ENCODE measurements around the gene RFX7.
"Not testable (repeated sequence)": the region's sequence is repeated elsewhere in the genome, so short reads cannot be mapped to it uniquely, and the experiment has no call there.

RFX7 gene

DNA sequence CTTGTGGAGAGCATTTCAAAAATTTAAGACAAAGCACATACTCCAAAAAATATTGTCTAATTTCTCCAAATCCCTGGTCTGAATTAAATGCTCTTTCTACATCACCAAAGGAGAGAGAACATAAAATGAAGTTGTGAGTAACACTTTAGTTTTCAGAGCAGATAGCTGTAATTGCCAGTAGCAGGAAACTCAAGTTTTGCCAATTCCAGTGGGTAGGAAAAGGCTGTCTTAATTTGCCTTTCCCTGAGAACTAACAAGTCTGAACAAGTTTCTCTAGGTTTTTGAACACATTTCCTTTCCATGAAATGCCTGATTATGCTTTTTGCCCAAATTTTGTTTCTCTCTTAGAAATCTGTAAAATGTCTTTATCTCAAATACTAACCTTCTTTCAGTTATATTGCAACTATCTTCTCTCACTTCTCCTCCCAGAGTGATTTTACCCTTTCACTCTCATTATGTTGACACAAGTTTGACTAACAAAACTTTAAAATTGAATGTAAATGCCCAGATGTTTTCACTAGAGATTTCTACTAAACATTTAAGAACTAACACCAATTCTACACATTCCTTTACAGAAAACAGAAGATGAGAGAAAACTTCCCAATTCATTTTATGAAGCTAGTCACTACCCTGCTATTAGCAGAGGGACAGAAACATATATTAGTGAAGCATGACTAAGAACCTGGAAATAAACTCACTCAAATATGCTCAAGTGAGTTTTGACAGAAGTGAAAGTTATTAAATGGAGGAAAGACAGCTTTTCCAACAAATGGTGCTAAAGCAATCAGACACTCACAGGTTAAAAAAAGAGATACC lies 38.4 kb downstream of the RFX7 start:
- no peak for DNase-seq (ENCODE audit: low read depth)

DNA sequence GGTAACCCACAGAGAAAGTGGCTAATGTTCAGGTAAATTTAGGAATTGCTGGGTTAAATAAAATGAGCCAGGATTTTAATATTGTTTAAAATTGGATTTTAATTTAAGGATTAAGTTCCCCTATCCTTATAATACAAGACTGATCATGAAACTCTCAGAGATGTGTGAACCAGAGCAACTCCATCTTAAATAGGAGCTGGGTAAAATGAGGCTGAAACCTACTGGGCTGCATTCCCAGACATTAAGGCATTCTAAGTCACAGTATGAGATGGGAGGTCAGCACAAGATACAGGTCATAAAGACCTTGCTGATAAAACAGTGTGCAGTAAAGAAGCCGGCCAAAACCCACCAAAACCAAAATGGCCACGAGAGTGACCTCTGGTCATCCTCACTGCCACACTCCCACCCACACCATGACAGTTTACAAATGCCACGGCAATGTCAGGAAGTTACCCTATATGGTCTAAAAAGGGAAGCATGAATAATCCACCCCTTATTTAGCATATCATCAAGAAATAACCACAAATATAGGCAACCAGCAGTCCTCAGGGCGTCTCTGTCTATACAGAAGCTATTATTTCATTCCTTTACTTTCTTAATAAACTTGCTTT lies 40.3 kb downstream of the RFX7 start:
- DNase-seq (ENCODE audit: low read depth): not testable (repeated sequence)

DNA sequence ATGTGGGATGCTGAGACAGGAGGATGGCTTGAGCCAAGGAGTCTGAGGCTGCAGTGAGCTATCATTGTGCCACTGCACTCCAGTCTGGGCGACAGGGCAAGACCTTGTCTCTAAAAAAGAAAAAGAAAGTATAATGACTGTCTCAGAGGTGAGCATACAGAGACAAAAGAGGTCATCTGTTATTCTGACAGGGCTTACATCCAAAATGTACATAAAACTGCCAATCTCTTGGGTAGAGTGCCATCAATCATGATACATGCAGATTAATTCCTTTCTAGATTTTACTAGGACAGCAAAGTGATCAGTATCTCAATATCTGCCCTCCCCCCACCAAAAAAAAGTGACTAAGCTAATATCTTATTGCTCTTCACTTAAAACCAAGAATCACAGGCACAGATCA lies 41.0 kb downstream of the RFX7 start:
- no peak for DNase-seq (ENCODE audit: low read depth)

DNA sequence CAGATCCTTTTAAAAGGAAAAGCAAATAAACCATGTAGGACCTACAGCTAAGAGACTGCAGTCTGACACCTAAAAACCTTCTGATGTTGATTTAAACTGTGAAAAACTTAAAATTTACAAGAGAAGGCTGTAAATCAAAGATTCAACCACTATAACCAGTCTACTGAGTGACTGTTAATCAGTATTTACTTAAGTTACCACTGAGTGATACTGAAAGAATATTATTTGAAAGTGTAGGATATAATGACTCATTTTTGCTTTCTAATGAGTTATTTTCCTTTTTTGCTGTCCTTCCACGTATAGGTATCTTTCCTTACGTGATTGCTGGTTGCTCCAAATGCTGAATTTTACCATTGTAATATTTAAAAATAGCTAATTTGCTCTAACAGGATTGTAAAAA lies 44.6 kb downstream of the RFX7 start:
- DNase-seq (ENCODE audit: low read depth): no peak

DNA sequence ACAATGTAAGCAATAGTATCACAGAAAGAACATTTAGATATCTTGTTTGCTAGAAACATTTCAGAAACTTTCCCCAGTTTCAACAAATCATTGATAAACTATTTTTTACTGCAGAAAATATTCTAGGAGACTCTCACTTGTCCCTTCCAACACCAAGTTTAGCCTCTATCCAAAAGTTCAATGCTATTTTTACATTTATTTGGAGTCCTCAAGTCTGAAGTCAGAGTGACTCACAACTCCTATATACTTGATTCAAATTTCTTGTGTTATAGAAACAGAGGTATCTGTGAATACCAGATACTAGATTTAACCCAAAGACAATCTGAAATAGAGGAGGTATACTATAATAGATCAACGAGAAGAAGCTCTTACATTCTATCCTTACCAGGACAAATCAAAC lies 49.6 kb downstream of the RFX7 start:
- no peak for DNase-seq (ENCODE audit: low read depth)

DNA sequence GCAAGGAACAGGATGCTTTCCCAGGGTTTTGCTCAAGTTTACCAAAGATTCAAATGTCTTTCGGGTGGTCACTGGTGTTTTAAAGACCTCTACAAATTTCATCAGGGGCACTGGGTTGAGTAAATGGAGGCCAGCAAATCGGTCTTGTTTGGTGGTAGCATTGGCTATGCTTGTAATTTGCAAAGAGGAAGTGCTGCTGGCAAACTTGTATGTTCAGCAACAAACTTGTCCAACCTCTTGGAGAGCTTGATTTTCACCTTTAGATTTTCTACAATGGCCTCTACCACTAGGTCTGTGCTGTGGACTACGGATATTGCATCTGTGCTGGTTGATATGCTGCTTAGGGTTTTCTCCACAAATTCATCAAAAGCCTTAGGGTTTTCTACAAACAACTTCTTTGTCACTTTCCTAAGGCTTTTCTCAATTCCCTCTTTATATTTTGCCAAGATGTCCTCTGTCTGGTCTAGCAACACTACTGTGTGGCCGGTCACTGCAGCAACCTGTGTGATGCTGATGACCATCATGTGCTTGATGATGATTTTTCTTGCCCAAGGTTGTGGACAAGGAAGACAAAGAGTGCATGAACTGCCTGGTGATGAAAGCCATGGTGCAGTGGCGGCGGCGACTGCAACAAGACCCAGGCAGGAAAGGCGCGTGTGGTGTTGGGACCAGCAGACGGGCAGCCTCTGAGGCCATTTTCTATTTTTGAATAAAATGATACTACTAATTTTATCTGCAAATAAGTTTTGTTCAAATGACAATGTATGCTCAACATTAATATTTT lies 50.8 kb downstream of the RFX7 start:
- DNase-seq (ENCODE audit: low read depth): no peak

DNA sequence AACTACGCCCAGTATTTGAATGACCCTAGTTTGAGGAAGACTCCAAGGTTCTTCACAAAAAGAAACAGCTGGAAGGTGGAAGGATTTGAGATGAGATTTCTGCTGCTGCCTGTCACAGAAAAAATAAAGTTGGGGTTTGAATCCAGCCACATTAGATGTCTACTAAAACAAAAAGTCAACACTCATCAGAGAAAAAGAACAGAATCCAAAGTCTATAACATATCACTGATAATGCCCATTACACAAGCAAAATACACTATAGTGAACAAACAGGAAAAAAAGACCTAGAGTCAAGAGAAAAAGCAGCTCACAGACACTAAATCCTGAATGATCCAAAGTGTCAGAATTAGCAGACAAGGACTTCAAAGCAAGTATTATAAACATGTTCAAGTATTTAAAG lies 56.0 kb downstream of the RFX7 start:
- DNase-seq (ENCODE audit: low read depth): no peak

DNA sequence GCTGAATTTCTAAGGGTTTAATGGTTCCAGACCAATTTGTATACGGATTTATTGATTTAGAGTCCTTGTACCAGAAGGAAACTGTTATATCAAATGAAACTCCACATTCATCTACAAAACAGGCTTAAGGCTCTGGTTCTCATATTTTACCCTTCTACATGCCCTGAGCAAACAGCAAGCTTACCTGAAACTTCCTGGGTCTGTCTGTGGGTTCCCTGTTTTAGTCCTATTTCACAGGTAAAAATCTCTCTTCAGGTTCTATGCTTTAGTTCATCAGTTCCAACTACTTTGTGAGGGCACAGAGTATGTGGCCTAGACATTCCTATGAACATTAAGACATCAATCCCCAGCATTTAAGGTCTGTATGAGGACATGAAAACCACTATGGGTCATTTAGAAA lies 57.7 kb downstream of the RFX7 start:
- no peak for DNase-seq (ENCODE audit: low read depth)

DNA sequence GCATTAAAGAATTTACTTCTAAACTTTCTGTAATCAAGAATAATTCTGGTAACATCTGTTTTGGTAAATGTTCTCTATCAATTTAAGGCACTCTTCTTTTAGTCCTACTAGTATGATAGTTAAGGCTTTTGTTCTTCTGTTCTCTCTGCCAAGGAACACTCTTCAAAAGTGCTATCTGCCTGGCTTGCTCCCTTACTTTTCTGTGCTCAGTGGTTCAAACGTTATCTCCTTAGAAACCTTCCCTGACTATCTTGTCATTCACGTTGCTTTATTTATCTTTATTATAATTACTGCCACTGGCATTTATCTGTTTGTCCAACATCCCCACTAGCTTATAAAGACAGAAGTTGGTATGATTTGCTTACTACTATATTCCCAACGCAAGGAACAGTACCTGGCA lies 59.2 kb downstream of the RFX7 start:
- no peak for DNase-seq (ENCODE audit: low read depth)

DNA sequence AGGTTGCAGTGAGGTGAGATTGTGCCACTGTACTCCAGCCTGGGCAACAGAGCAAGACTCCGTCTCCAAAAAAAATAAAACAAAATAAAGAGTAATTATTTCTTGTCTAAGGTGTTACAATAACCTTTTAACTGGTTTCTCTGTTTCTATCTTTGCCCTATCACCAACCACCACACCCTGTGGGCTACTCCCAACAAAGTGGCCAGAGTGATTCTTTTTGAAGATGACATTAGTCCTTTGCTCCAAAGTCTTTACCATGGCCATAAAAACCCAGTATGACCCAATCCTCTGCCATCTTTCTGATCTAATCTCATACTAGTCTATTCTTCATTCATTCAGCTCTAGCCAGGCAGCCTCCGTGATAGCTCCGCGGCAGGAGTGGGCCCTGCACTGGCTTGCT lies 62.8 kb downstream of the RFX7 start:
- no peak for DNase-seq (ENCODE audit: low read depth)

DNA sequence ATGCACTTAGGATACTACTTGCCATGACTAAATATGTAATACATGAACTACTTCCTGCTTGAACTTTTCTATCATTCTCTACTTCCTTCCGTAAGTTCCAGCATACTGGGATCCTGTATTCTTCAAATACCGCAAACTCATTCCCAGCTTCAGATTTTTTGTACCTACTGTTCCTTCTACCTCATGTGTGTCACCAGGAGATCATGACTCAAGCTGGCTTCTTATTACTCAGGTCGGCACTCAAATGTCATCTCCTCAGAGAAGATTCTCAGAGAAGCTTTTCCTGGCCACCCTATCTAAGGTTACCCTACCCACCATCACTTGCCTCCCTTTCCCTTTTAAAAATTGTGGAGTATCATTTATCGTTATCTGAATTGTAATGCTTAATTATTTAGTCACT lies 66.7 kb downstream of the RFX7 start:
- DNase-seq (ENCODE audit: low read depth): no peak

DNA sequence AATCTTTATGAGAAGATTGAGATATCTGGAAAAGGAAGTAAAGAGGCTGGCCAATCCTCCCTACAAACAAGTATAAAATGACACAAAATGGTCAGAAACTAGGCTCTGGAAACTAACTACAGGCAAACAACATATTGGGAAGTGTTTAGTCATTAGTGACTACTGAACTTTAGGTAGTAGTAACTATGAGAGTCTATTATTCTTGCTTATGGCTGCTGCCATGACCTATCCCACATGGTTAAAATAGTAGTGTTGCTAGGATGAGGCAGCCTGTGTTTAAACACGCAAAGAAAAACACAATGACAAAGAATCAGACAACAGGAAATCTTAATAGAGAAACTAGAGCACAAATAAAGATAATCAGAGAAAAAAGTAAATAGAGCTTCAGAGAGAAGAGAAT lies 67.9 kb downstream of the RFX7 start:
- DNase-seq (ENCODE audit: low read depth): no peak

DNA sequence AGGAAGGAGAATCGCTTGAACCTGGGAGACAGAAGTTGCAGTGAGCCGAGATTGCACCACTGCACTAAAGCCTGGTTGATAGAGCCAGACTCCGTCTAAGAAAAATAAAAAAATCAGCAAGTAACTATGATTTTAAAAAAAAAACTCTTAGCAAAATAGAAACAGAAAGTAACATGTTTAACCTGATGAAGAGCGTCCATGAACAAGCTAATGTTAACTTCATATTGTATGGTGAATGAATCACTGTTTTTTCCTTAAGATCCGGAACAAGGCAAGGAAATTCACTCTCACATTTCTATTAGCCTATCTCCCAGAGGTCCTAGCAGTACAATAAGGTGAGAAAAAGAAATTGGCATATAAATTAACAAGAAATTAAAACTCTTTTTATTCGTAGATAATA lies 69.0 kb downstream of the RFX7 start:
- DNase-seq (ENCODE audit: low read depth): no peak

DNA sequence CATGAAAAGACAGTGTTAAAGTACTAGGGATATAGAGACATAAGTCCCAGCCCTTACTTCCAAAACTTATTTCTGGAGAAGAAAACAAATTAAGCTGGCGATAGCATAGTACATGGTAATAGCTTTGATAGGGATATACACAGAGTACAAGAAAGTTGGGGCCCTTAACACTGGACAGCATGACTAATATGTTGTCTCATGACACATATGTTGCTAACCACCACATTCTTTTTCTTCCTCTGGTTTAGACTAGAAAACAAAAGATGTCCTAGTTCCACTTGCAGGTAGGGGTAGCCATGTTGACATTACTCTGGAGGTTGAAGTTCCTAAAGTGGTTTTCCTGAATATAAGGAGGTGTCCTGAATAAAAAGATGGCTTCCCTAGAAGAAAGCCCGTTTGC lies 75.3 kb downstream of the RFX7 start:
- no peak for DNase-seq (ENCODE audit: low read depth)

DNA sequence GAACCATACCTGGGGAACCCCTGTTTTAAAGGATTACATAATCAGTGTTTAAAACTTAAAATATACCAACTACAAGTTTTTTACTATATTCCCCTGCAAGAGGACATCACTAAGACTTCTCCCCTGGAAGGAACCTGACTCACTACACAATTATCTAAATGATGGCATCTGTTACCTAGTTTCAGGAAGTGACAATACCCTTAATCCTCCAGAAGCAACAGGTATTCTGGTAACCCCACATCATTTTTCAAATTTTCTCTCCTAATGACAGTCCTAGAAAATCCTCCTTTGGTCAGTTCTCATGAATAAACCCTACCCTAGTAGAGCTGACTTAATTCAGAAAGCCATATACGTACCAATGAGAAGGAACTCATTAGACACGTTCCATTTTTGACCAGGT lies 78.4 kb downstream of the RFX7 start:
- DNase-seq (ENCODE audit: low read depth): no peak

DNA sequence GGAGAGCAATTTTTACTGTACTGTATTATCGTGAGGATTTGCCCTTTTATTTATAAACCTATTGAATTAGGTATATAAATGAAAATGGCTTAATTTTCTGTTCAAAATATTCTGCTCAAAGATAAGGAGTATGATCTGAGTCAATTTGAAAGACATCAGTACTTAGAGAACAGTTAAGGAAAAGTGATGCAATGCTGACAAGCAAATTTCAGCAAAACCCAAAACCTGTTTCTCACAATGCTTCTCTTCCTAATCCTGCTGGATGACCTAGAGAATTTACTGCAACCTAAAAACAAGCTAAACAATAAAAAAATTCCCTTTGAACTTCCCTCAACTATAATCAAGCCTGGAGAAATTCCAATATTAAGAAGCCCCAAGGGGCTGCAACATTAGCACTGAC lies 82.7 kb downstream of the RFX7 start:
- no peak for DNase-seq (ENCODE audit: low read depth)

DNA sequence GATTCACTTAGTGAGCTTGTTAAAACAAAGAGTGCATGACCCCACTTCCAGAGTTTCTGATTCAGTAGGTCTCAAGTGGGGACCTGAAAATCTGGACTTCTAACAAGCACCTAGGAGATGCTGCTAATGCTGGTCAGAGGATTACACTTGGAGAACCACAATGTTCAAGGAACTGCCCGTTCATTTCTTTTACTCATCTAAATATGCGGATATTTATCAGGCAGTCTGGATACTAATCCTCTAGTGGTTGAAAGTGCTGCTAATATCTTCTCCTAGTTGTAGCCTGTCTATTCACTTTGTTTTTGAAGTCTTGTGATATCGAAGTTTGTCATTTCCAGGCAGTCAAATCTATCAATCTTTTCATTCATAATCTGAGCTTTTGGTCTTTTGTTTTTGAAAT lies 86.8 kb downstream of the RFX7 start:
- DNase-seq (ENCODE audit: low read depth): no peak

DNA sequence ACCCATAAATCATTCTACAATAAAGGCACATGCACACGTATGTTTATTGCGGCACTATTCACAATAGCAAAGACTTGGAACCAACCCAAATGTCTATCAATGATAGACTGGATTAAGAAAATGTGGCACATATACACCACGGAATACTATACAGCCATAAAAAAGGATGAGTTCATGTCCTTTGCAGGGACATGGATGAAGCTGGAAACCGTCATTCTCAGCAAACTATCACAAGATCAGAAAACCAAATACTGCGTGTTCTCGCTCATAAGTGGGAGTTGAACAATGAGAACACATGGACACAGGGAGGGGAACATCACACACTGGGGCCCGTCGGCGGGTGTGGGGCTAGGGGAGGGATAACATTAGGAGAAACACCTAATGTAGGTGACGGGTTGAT lies 88.4 kb downstream of the RFX7 start:
- DNase-seq (ENCODE audit: low read depth): not testable (repeated sequence)

DNA sequence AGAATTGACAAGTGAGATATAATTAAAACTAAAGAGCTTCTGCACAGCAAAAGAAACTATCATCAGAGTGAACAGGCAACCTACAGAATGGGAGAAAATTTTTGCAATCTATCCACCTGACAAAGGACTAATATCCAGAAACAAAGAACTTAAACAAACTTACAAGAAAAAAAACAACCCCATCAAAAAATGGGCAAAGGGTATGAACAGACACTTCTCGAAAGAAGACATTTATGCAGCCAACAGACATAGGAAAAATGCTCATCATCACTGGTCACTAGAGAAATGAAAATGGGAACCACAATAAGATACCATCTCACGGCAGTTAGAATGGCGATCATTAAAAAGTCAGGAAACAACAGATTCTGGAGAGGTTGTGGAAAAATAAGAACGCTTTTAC lies 88.9 kb downstream of the RFX7 start:
- DNase-seq (ENCODE audit: low read depth): not testable (repeated sequence)

DNA sequence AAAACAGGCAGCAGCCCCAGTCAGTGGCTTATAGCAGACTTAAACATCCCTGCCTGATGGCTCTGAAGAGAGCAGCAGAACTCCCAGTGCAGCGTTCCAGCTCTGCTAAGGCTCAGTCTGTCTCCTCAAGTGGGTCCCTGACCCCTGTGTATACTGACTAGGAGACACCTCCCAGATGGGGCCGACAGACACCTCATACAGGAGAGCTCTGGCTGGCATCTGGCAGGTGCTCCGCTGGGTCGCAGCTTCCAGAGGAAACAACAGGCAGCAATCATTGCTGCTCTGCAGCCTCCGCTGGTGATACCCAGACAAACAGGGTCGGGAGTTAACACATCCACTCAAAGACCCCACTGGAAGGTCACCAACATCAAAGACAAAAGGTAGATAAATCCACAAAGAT lies 93.5 kb downstream of the RFX7 start:
- DNase-seq (ENCODE audit: low read depth): no peak

DNA sequence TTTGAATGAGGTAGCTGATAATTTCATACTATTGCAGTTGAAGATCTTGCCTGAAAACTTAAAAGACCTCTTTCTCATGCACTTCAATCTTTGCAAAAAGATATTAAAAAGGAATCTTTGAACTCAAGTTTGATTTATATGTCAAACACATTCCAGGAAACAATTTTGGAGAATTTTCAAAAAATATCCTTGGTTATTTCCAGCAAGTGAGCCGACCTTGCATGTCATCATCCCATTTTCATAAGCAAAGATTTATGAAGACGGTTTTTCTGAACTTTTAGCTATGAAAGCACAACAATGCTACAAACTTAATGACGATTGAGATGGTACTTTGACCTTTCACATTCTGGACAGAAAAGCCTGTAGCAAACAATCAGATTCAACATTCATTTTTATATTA lies 95.6 kb downstream of the RFX7 start:
- no peak for DNase-seq (ENCODE audit: low read depth)

DNA sequence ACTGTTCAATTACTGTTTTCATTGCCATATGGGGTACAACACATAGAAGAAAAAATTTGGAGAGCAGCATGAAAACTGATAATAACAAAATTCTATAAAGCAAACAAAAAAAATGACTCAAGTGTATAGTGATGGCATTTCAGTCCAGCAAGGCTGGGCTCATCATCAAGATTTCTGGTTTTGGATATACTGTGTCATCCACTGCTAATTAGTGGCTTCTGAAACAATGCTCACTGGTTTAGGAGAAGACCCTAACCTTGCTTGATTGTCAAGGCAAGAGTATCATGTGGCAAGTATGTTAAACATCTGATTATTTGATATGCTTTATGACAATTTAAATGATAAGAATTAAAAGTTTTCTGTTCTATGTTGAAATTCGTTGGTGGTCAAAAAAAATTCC lies 96.9 kb downstream of the RFX7 start:
- peak; percentile 72 for DNase-seq (ENCODE audit: low read depth)

DNA sequence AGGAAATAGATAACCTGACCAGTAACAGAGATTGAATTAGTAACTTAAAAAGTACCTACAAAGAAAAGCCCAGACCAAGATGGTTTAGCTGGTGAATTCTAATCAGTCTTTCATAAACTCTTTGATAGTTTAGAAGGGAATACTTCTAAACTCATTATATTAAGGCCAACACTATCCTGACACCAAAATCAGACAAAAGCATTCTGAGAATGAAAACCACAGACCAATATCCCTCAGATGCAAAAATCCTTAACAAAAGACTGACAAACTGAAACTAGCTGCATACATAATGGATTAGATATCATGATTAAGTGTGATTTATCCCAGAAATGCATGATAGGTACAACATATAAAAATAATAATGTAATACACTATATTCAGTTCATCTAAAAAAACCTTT lies 115.6 kb downstream of the RFX7 start:
- no peak for DNase-seq (ENCODE audit: low read depth)

Data from fibroblast of gingiva (primary cell).